CD4-positive, alpha-beta T cell (primary cell): ENCODE data around the gene DENND2A. TPM values are rescaled to one million over a fixed set of nuclear protein-coding genes. Genes with fewer than 3 reads are reported as not detected.
"Not testable (repeated sequence)": the region's sequence is repeated elsewhere in the genome, so short reads cannot be mapped to it uniquely, and the experiment has no call there.

Experiments
- ATAC-seq: fragments of 200-7000 bp; cut with Tn5 transposase; one replicate; pipeline ENCODE4 v1.10.0; 2022; ENCODE audit warnings: mild to moderate bottlenecking; ENCODE audit not compliant: poor library complexity
- CTCF ChIA-PET: fragments of 350-600 bp; sonication (Branson Sonifier 250); formaldehyde crosslinking; loops from one replicate; lab custom pipeline; 2021; ENCODE audit warnings: antibody characterized with exemption, inconsistent platforms; lab: Charles Lee
- POLR2A ChIA-PET: fragments of 350-600 bp; sonication (Branson Sonifier 250); formaldehyde crosslinking; loops from one replicate; lab custom pipeline; 2021; ENCODE audit warnings: antibody characterized with exemption, inconsistent platforms; lab: Charles Lee
- DNase-seq, 14 experiments: peaks; one replicate each; pipeline ENCODE4 v3.0.0-alpha.2; 2013 to 2020; ENCODE audit warnings: mixed read lengths in 2 of 14
- H3K27ac ChIP-seq, 2 donors: one replicate each; pipeline versions ENCODE4 v1.5.1 to v1.7.0; 2013; ENCODE audit warnings: low read length in 2 of 2, low read depth in 1 of 2, mild to moderate bottlenecking in 1 of 2
- H3K27me3 ChIP-seq, 2 experiments: 1 replicate in 1 of 2; 2 replicates in 1 of 2; pipeline versions ENCODE4 v1.6.1 to v1.7.0; 2013; ENCODE audit warnings: low read length in 2 of 2, control low read depth in 1 of 2, mild to moderate bottlenecking in 1 of 2, moderate library complexity in 1 of 2; ENCODE audit not compliant: insufficient read depth in 2 of 2, control insufficient read depth in 1 of 2
- H3K36me3 ChIP-seq: one replicate; pipeline ENCODE4 v1.6.1; 2013; ENCODE audit warnings: low read length, control low read depth; ENCODE audit not compliant: insufficient read depth
- H3K4me1 ChIP-seq: one replicate; pipeline ENCODE4 v1.6.1; 2013; ENCODE audit warnings: low read length, control low read depth; ENCODE audit not compliant: insufficient read depth
- H3K4me3 ChIP-seq: one replicate; pipeline ENCODE4 v1.5.1; 2013; ENCODE audit warnings: mild to moderate bottlenecking, low read length, moderate library complexity
- H3K9me3 ChIP-seq, 2 experiments: 1 replicate in 1 of 2; 2 replicates in 1 of 2; pipeline versions ENCODE4 v1.6.1 to v1.7.0; 2013; ENCODE audit warnings: low read length in 2 of 2, mild to moderate bottlenecking in 2 of 2, control low read depth in 1 of 2, moderate library complexity in 1 of 2; ENCODE audit not compliant: control insufficient read depth in 1 of 2, insufficient read depth in 1 of 2
- H3K27ac Mint-ChIP-seq: one replicate; pipeline ENCODE4 v1.8.0; 2020; ENCODE audit warnings: mixed read lengths
- H3K27me3 Mint-ChIP-seq: one replicate; pipeline ENCODE4 v1.8.0; 2021; ENCODE audit warnings: mixed read lengths
- H3K36me3 Mint-ChIP-seq: one replicate; pipeline ENCODE4 v1.8.0; 2021; ENCODE audit warnings: low read depth, mixed read lengths
- H3K4me1 Mint-ChIP-seq: one replicate; pipeline ENCODE4 v1.8.0; 2021; ENCODE audit warnings: low read depth, mixed read lengths
- H3K4me3 Mint-ChIP-seq: one replicate; pipeline ENCODE4 v1.8.0; 2020; ENCODE audit warnings: mild to moderate bottlenecking, mixed read lengths
- H3K9me3 Mint-ChIP-seq: one replicate; pipeline ENCODE4 v1.8.0; 2020; ENCODE audit warnings: mixed read lengths
- CTCF ChIP-seq: fragments of 200-600 bp; IDR thresholded peaks from one replicate; pipeline ENCODE4 v1.8.0; 2022; ENCODE audit warnings: antibody characterized with exemption, mild to moderate bottlenecking
- intact Hi-C, 2 experiments: fragments of 100-400 bp; cut with DNase I in 1 of 2; cut with micrococcal nuclease in 1 of 2; formaldehyde crosslinking; loops; one replicate each; pipeline versions ENCODE4 v1.15.1 to v1.9.0; 2023 to 2025; cut with DNase I, micrococcal nuclease
- total RNA-seq, 174 experiments: library from RNA in 2 of 174; stranded (reverse) in 2 of 174; gene quantifications; one replicate each; pipeline ENCODE4 v1.2.3 and lab custom pipeline; 2021 to 2026

DENND2A gene
- total RNA-seq, 2 experiments from 2014 or later: not detected

- no peak for TF ChIP-seq CTCF
- H3K4me1 ChIP-seq: peaks cover 25% of the 10 kb centered on the region
- no peak overlapping the region for H3K4me3 ChIP-seq
- no peak overlapping the region for H3K27ac ChIP-seq
- ChIA-PET POLR2A (no interaction called here), CTCF (no interaction called here)
- no peaks in the 10 kb centered on the region for H3K27me3 Mint-ChIP-seq
- H3K36me3 Mint-ChIP-seq: peaks cover 68% of the 10 kb centered on the region
- no peaks in the 10 kb centered on the region for H3K9me3 Mint-ChIP-seq
- H3K36me3 ChIP-seq: peaks cover 36% of the 10 kb centered on the region
- intact Hi-C loops: no loop called here
- ATAC-seq: no peak
- H3K4me3 Mint-ChIP-seq: no peak overlapping the region
- no peak overlapping the region for H3K27ac Mint-ChIP-seq
- no peaks in the 10 kb centered on the region for H3K27me3 ChIP-seq
- DNase-seq: no peak
- no peaks in the 10 kb centered on the region for H3K9me3 ChIP-seq
- peaks cover 25% of the 10 kb centered on the region for H3K4me1 Mint-ChIP-seq
Observed at GRCh38 chr7:140678081-140678815, 37.6 kb upstream of the DENND2A start.

DNA sequence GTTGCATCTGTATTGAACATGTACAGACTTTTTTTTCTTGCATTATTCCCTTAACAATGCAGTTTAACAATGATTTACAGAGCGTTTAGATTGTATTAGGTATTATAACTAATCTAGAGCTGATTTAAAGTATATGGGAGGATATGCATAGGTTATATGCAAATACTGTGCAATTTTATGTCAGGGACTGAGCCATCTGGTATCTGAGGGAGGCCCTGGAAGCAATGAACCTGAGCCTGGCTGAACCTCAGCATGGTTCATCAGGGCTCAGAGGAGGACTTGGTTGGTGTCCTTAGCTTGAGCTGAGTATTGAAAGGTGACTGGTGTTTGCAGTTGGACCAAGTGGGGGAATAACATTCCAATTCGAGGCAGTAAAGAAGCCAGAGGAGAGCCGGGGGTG lies 36.9 kb upstream of the DENND2A start:
- intact Hi-C loops: no loop called here
- H3K9me3 ChIP-seq: no peaks in the 10 kb centered on the region
- H3K4me3 Mint-ChIP-seq: no peak overlapping the region
- H3K27me3 ChIP-seq: no peaks in the 10 kb centered on the region
- peaks cover 25% of the 10 kb centered on the region for H3K4me1 Mint-ChIP-seq
- H3K27ac Mint-ChIP-seq: no peak overlapping the region
- no peak overlapping the region for H3K27ac ChIP-seq
- DNase-seq: no peak
- no peak for ATAC-seq
- CTCF ChIA-PET: no interaction called here
- no peaks in the 10 kb centered on the region for H3K27me3 Mint-ChIP-seq
- H3K36me3 ChIP-seq: peaks cover 34% of the 10 kb centered on the region
- no peak overlapping the region for H3K4me3 ChIP-seq
- H3K4me1 ChIP-seq: peaks cover 25% of the 10 kb centered on the region
- H3K36me3 Mint-ChIP-seq: peaks cover 65% of the 10 kb centered on the region
- H3K9me3 Mint-ChIP-seq: no peaks in the 10 kb centered on the region
- POLR2A ChIA-PET: no interaction called here
- no peak for TF ChIP-seq CTCF

GRCh38 chr7:140676956-140677355 lies 36.3 kb upstream of the DENND2A start:
- H3K9me3 Mint-ChIP-seq, H3K27ac Mint-ChIP-seq, H3K4me3 ChIP-seq, H3K27ac ChIP-seq, H3K27me3 ChIP-seq, ATAC-seq, POLR2A ChIA-PET, H3K9me3 ChIP-seq, intact Hi-C loops, CTCF ChIA-PET, H3K4me3 Mint-ChIP-seq, H3K27me3 Mint-ChIP-seq, DNase-seq: not testable (repeated sequence)
- peaks cover 29% of the 10 kb centered on the region for H3K4me1 ChIP-seq
- H3K36me3 Mint-ChIP-seq: peaks cover 59% of the 10 kb centered on the region
- H3K36me3 ChIP-seq: peaks cover 31% of the 10 kb centered on the region
- H3K4me1 Mint-ChIP-seq: peaks cover 31% of the 10 kb centered on the region

DNA sequence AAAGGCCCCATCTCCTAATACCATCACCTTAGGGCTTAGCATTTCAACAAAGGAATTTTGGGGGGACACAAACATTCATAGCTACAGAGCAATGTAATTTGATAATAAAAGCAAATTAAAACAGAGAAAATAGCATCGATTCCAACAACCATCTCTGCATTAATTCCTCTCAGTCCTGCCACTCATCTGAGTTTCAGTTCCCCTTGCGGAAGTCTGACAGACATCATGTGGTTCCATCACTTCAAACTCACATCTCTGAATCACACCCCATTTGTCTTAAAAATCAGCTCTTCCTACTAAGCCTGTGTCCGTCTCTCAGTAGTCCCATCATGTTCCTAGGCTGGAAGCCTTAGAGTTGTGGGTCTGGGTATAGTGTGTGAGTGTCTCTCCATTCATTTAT lies 35.7 kb upstream of the DENND2A start:
- Histone ChIP-seq H3K27ac (no peak overlapping the region), H3K4me3 (no peak overlapping the region), H3K27me3 (no peaks in the 10 kb centered on the region), H3K4me1 (peaks cover 29% of the 10 kb centered on the region), H3K36me3 (peaks cover 29% of the 10 kb centered on the region), H3K9me3 (no peaks in the 10 kb centered on the region)
- intact Hi-C loops: no loop called here
- H3K27me3 Mint-ChIP-seq: no peaks in the 10 kb centered on the region
- ChIA-PET CTCF (no interaction called here), POLR2A (no interaction called here)
- DNase-seq (peak in 2 of 14 experiments; percentile 52 to 59), ATAC-seq (no peak)
- peaks cover 57% of the 10 kb centered on the region for H3K36me3 Mint-ChIP-seq
- H3K4me1 Mint-ChIP-seq: peaks cover 32% of the 10 kb centered on the region
- no peak overlapping the region for H3K27ac Mint-ChIP-seq
- no peaks in the 10 kb centered on the region for H3K9me3 Mint-ChIP-seq
- H3K4me3 Mint-ChIP-seq: no peak overlapping the region
- TF ChIP-seq CTCF: no peak
